Thoracic aorta (tissue), 2 donors: Measurements from ENCODE around the gene TTLL3. TPM values are rescaled to one million over a fixed set of nuclear protein-coding genes. Genes with fewer than 3 reads are reported as not detected.
A peak's percentile ranks its signal among the peaks of the same experiment; 100 is the strongest.

Experiments used
- ATAC-seq: fragments of 150-250 bp; one replicate; pipeline ENCODE4 v1.8.0; 2017; ENCODE audit warnings: low read depth; ENCODE audit not compliant: insufficient number of reproducible peaks, low FRiP score
- DNase-seq: peaks from one replicate; pipeline ENCODE4 v3.0.0-alpha.2; 2020; ENCODE audit warnings: low spot score
- H3K27ac ChIP-seq, 2 donors: fragments of 200-600 bp; sonication (generic); 1 replicate in 1 of 2; 2 replicates in 1 of 2; pipeline ENCODE4 v1.5.1; 2016; ENCODE audit warnings: mild to moderate bottlenecking in 2 of 2, moderate library complexity in 2 of 2
- H3K27me3 ChIP-seq: fragments of 200-600 bp; sonication (generic); replicated peaks from 2 replicates; pipeline ENCODE4 v1.6.0; 2016; ENCODE audit warnings: mild to moderate bottlenecking; ENCODE audit not compliant: insufficient read depth
- H3K36me3 ChIP-seq: fragments of 200-600 bp; sonication (generic); one replicate; pipeline ENCODE4 v1.5.1; 2016
- H3K4me1 ChIP-seq, 2 donors: fragments of 200-600 bp; sonication (generic); 1 replicate in 1 of 2; 2 replicates in 1 of 2; pipeline versions ENCODE4 v1.5.1 to v1.6.0; 2016; ENCODE audit warnings: low read depth in 2 of 2, mild to moderate bottlenecking in 1 of 2; ENCODE audit not compliant: control insufficient read depth in 1 of 2
- H3K4me3 ChIP-seq: fragments of 200-600 bp; sonication (generic); 2 replicates; pipeline ENCODE4 v1.5.1; 2016; ENCODE audit warnings: mild to moderate bottlenecking
- H3K9me3 ChIP-seq: fragments of 200-600 bp; sonication (generic); 2 replicates; pipeline ENCODE4 v1.5.1; 2016
- CTCF ChIP-seq: fragments of 200-600 bp; sonication (generic); IDR thresholded peaks from one replicate; pipeline ENCODE4 v1.5.1; 2019; ENCODE audit warnings: antibody characterized with exemption
- total RNA-seq, 2 donors: library from RNA; depleted of rRNA; stranded (reverse); fragments of >200 nt; gene quantifications; one replicate each; pipeline versions ENCODE4 v1.1.0 to v1.2.3, GENCODE V29; 2016

The TTLL3 gene
- total RNA-seq, 2 donors from 2014 or later = 77.0 to 91.9 TPM

- ATAC-seq = peak; percentile 91
- peaks cover 20% of the 10 kb centered on the region for H3K36me3 ChIP-seq
Observed at GRCh38 chr3:9792405-9793160, 17.5 kb upstream of the TTLL3 start, which contains the start of the genes ARPC4 and TADA3. Gene ARPC4 (plus strand): TSS chr3:9793082. CDS start chr3:9793122, 40 bp downstream. Gene TADA3 (minus strand): TSS chr3:9792473. CDS start chr3:9791466, 1,007 bp downstream.

GRCh38 chr3:9793161-9793781 lies 16.8 kb upstream of the TTLL3 start:
- peak overlapping the region; percentile 99 for H3K4me3 ChIP-seq
- no peaks in the 10 kb centered on the region for H3K27me3 ChIP-seq
- peaks cover 17 to 40% of the 10 kb centered on the region in 2 donors for H3K4me1 ChIP-seq
- H3K9me3 ChIP-seq = no peaks in the 10 kb centered on the region
- ATAC-seq = peak; percentile 33
- DNase-seq = no peak
- peaks cover 27% of the 10 kb centered on the region for H3K36me3 ChIP-seq
- no peak for TF ChIP-seq CTCF
- H3K27ac ChIP-seq = peak overlapping the region; percentile 99

More at GRCh38 chr3:9792405-9793160, 17.5 kb upstream of the TTLL3 start, which contains the start of the genes ARPC4 and TADA3:
- DNase-seq = peak; percentile 83
- peak within 1 kb of the TSS; percentile 99 for H3K27ac ChIP-seq
- H3K4me1 ChIP-seq = peaks cover 17 to 40% of the 10 kb centered on the region in 2 donors
- H3K27me3 ChIP-seq = no peaks in the 10 kb centered on the region
- H3K4me3 ChIP-seq = peak within 1 kb of the TSS; percentile 99
- TF ChIP-seq CTCF = peak; percentile 32
- H3K9me3 ChIP-seq = no peaks in the 10 kb centered on the region

GRCh38 chr3:9794400-9794799 lies 15.7 kb upstream of the TTLL3 start:
- ATAC-seq (no peak), DNase-seq (no peak)
- Histone ChIP-seq H3K27ac (no peak overlapping the region), H3K4me3 (peak overlapping the region; percentile 99), H3K4me1 (peaks cover 17 to 40% of the 10 kb centered on the region in 2 donors), H3K9me3 (no peaks in the 10 kb centered on the region), H3K27me3 (no peaks in the 10 kb centered on the region), H3K36me3 (peaks cover 27% of the 10 kb centered on the region)
- TF ChIP-seq CTCF = no peak

GRCh38 chr3:9795207-9795606 lies 14.9 kb upstream of the TTLL3 start:
- TF ChIP-seq CTCF = no peak
- Histone ChIP-seq H3K4me3 (no peak overlapping the region), H3K36me3 (peaks cover 31% of the 10 kb centered on the region), H3K9me3 (no peaks in the 10 kb centered on the region), H3K4me1 (peaks cover 17 to 40% of the 10 kb centered on the region in 2 donors), H3K27ac (no peak overlapping the region), H3K27me3 (no peaks in the 10 kb centered on the region)
- no peak for ATAC-seq
- DNase-seq = no peak
